Gastrocnemius medialis (tissue), 4 donors: ENCODE measurements around the gene TSEN2.

ENCODE experiments used
- POLR2A ChIP-seq, 2 donors: fragments of 450-650 bp; IDR thresholded peaks; one replicate each; pipeline ENCODE4 v1.6.1; 2017; ENCODE audit warnings: antibody characterized with exemption in 2 of 2, mild to moderate bottlenecking in 2 of 2, moderate library complexity in 2 of 2
- TF ChIP-seq, protein P1 (sequence below), 5 experiments: fragments of 450-650 bp in 3 of 5; fragments of 200-600 bp in 2 of 5; sonication (generic) in 2 of 5; IDR thresholded peaks in 4 of 5; conservative IDR thresholded peaks in 1 of 5; 1 replicate in 4 of 5; 2 replicates in 1 of 5; pipeline ENCODE4 v1.5.1; 2016 to 2019; ENCODE audit warnings: antibody characterized with exemption in 5 of 5, mild to moderate bottlenecking in 3 of 5, moderate library complexity in 3 of 5

DNA sequence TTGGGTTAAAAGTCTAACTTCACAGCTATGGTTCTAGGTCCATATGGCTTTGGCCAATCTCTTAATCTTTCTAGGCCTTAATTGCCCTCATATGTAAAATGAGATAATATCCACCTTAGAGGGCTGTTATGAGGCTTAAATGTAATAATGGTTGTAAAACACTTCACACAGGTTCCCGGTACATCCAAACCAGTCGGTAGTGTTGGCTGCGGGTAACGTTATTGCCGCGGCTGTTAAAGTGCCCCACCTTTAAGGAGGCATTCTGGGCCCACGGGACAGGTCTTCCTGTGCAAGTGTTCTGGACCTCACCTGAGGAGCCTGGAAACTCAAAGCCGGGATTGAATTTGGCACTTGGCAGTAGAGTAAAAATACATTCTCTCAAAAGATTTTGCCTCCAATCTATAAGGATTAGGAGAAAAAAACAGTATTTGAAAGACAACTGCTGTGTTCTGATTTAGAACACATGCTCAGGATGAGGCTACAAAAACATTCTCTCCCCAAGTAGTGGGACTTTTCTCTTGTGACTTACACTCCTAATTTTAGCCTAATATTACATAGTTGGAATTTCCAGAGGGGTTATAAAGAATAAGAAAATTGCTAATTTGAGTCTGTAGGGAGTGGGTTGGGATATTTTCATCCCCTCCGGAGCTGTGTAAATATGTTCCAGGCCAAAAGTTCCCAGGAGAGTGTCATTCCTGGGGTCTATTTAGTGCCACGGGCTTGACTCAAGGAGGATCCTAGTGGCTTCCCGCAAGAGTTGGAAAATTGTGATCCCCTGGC lies 44.9 kb upstream of the TSEN2 start:
- TF ChIP-seq, protein P1, sequence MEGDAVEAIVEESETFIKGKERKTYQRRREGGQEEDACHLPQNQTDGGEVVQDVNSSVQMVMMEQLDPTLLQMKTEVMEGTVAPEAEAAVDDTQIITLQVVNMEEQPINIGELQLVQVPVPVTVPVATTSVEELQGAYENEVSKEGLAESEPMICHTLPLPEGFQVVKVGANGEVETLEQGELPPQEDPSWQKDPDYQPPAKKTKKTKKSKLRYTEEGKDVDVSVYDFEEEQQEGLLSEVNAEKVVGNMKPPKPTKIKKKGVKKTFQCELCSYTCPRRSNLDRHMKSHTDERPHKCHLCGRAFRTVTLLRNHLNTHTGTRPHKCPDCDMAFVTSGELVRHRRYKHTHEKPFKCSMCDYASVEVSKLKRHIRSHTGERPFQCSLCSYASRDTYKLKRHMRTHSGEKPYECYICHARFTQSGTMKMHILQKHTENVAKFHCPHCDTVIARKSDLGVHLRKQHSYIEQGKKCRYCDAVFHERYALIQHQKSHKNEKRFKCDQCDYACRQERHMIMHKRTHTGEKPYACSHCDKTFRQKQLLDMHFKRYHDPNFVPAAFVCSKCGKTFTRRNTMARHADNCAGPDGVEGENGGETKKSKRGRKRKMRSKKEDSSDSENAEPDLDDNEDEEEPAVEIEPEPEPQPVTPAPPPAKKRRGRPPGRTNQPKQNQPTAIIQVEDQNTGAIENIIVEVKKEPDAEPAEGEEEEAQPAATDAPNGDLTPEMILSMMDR (IDR thresholded peaks at IDR 0.05 in 4 of 5, conservative IDR thresholded peaks at IDR 0.05 in 1 of 5) = no peak
- TF ChIP-seq POLR2A (IDR thresholded peaks at IDR 0.05) = no peak
